Panc1 (cell line): ENCODE measurements around the gene AKAP6. TPM values are rescaled to one million over a fixed set of nuclear protein-coding genes. Genes with fewer than 3 reads are reported as not detected.

ENCODE experiments used
- ATAC-seq: fragments of 200-7000 bp; cut with Tn5 transposase; 2 replicates; pipeline ENCODE4 v1.9.1; 2020; ENCODE audit warnings: mild to moderate bottlenecking, moderate library complexity
- BruUV-seq: library from RNA; stranded (reverse); fragments of 400-500 nt; replicated peaks from 2 replicates; lab custom pipeline; 2021; lab: Mats Ljungman, UMichigan
- CTCF ChIA-PET: fragments of 300-600 bp; sonication (Branson Sonifier 250); formaldehyde crosslinking; loops from one replicate; lab custom pipeline; 2022; ENCODE audit warnings: antibody characterized with exemption; lab: Charles Lee
- POLR2A ChIA-PET: fragments of 300-600 bp; sonication (Branson Sonifier 250); formaldehyde crosslinking; loops from one replicate; lab custom pipeline; 2022; ENCODE audit warnings: antibody characterized with exemption; lab: Charles Lee
- DNase-seq: peaks from one replicate; pipeline ENCODE4 v3.0.0-alpha.2; 2010; ENCODE audit warnings: low read depth, low spot score
- H3K27ac ChIP-seq: 2 replicates; pipeline ENCODE4 v1.5.1; 2011; ENCODE audit warnings: mild to moderate bottlenecking, low read length, inconsistent platforms
- H3K27me3 ChIP-seq: fragments of 200-500 bp; sonication (Bioruptor generic); 2 replicates; pipeline ENCODE4 v1.6.0; 2014; ENCODE audit warnings: low read length, inconsistent platforms; ENCODE audit not compliant: control insufficient read depth, insufficient read depth
- H3K36me3 ChIP-seq: fragments of 200-500 bp; sonication (Bioruptor generic); 2 replicates; pipeline ENCODE4 v1.5.1; 2014; ENCODE audit warnings: inconsistent platforms, mild to moderate bottlenecking, low read length, moderate library complexity; ENCODE audit not compliant: control insufficient read depth, insufficient read depth
- H3K4me1 ChIP-seq: 2 replicates; pipeline ENCODE4 v1.5.1; 2011; ENCODE audit warnings: inconsistent platforms, mild to moderate bottlenecking, low read length, moderate library complexity; ENCODE audit not compliant: control insufficient read depth, insufficient read depth
- H3K4me3 ChIP-seq, 2 experiments: 2 replicates each; pipeline ENCODE4 v1.5.1; 2011 to 2012; ENCODE audit warnings: low read depth in 2 of 2, low read length in 2 of 2, mild to moderate bottlenecking in 2 of 2, inconsistent platforms in 1 of 2, moderate library complexity in 1 of 2
- H3K9me3 ChIP-seq: fragments of 200-500 bp; sonication (Bioruptor generic); 2 replicates; pipeline ENCODE4 v1.5.1; 2014; ENCODE audit warnings: low read depth, mild to moderate bottlenecking, inconsistent platforms, low read length, moderate library complexity; ENCODE audit not compliant: control insufficient read depth, insufficient read depth
- POLR2AphosphoS5 ChIP-seq: IDR thresholded peaks from 2 replicates; pipeline ENCODE4 v1.6.1; 2012; ENCODE audit warnings: mild to moderate bottlenecking, low read depth, low read length, moderate library complexity
- SIN3A ChIP-seq: IDR thresholded peaks from 2 replicates; pipeline ENCODE4 v1.6.1; 2012; ENCODE audit warnings: low read depth, mild to moderate bottlenecking, low read length, moderate library complexity, borderline replicate concordance; ENCODE audit not compliant: insufficient read depth
- TCF7L2 ChIP-seq: IDR thresholded peaks from 2 replicates; pipeline ENCODE4 v1.6.1; 2011; ENCODE audit warnings: mild to moderate bottlenecking, low read depth, low read length, inconsistent platforms
- in situ Hi-C: cut with HindIII; loops from 2 replicates; pipeline ENCODE4 v1.10.0; 2016; ENCODE audit warnings: low sequenced_read_pairs, low pct_unique_long_range_greater_than_20kb
- intact Hi-C: fragments of 100-400 bp; cut with micrococcal nuclease; formaldehyde crosslinking; loops from one replicate; pipeline ENCODE4 v1.10.0; 2022; ENCODE audit not compliant: unreplicated experiment
- total RNA-seq: library from RNA; stranded (reverse); gene quantifications from one replicate; pipeline ENCODE4 v1.2.1, GENCODE V29; 2021; ENCODE audit not compliant: unreplicated experiment
- TF ChIP-seq, protein P1 (sequence below): fragments of 450-650 bp; IDR thresholded peaks from 2 replicates; pipeline ENCODE4 v1.5.1; 2017; ENCODE audit warnings: mild to moderate bottlenecking
- TF ChIP-seq, protein P2 (sequence below), 2 experiments: IDR thresholded peaks; 2 replicates each; pipeline ENCODE4 v1.6.1; 2011 to 2012; ENCODE audit warnings: low read depth in 2 of 2, control low read depth in 1 of 2, low read length in 1 of 2, mild to moderate bottlenecking in 1 of 2, moderate library complexity in 1 of 2; ENCODE audit not compliant: insufficient read depth in 1 of 2

The AKAP6 gene
- total RNA-seq, 1 experiment from 2014 or later, result 0.82 TPM

DNA sequence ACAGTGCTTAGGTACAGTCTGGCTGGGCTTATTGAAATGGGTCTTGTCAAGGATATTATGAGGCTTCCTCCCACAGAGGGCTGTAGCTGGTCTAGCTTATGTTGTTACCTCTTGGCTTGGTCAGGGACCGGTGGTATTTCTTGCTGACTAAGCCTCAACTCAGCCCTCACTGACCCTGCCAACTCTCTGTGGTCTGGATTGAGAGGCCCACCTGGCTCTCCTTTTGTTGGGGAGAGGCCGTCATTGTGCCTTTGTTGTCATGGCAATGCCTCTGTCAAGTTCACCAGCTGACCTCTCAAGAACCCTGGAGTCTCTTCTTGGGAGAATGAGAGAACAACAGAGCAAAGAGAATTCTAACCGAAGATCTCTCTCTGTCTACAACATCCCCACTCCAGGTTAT is 364.0 kb downstream of the AKAP6 start:
- Histone ChIP-seq H3K27me3 (no peaks in the 10 kb centered on the region), H3K36me3 (no peaks in the 10 kb centered on the region), H3K4me1 (no peaks in the 10 kb centered on the region), H3K9me3 (no peaks in the 10 kb centered on the region), H3K4me3 (no peak overlapping the region), H3K27ac (no peak overlapping the region)
- intact Hi-C loops, result no loop called here
- no peak for DNase-seq
- TF ChIP-seq SIN3A (no peak), POLR2AphosphoS5 (no peak), TCF7L2 (no peak)
- TF ChIP-seq, protein P1, sequence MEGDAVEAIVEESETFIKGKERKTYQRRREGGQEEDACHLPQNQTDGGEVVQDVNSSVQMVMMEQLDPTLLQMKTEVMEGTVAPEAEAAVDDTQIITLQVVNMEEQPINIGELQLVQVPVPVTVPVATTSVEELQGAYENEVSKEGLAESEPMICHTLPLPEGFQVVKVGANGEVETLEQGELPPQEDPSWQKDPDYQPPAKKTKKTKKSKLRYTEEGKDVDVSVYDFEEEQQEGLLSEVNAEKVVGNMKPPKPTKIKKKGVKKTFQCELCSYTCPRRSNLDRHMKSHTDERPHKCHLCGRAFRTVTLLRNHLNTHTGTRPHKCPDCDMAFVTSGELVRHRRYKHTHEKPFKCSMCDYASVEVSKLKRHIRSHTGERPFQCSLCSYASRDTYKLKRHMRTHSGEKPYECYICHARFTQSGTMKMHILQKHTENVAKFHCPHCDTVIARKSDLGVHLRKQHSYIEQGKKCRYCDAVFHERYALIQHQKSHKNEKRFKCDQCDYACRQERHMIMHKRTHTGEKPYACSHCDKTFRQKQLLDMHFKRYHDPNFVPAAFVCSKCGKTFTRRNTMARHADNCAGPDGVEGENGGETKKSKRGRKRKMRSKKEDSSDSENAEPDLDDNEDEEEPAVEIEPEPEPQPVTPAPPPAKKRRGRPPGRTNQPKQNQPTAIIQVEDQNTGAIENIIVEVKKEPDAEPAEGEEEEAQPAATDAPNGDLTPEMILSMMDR, result no peak
- TF ChIP-seq, protein P2, sequence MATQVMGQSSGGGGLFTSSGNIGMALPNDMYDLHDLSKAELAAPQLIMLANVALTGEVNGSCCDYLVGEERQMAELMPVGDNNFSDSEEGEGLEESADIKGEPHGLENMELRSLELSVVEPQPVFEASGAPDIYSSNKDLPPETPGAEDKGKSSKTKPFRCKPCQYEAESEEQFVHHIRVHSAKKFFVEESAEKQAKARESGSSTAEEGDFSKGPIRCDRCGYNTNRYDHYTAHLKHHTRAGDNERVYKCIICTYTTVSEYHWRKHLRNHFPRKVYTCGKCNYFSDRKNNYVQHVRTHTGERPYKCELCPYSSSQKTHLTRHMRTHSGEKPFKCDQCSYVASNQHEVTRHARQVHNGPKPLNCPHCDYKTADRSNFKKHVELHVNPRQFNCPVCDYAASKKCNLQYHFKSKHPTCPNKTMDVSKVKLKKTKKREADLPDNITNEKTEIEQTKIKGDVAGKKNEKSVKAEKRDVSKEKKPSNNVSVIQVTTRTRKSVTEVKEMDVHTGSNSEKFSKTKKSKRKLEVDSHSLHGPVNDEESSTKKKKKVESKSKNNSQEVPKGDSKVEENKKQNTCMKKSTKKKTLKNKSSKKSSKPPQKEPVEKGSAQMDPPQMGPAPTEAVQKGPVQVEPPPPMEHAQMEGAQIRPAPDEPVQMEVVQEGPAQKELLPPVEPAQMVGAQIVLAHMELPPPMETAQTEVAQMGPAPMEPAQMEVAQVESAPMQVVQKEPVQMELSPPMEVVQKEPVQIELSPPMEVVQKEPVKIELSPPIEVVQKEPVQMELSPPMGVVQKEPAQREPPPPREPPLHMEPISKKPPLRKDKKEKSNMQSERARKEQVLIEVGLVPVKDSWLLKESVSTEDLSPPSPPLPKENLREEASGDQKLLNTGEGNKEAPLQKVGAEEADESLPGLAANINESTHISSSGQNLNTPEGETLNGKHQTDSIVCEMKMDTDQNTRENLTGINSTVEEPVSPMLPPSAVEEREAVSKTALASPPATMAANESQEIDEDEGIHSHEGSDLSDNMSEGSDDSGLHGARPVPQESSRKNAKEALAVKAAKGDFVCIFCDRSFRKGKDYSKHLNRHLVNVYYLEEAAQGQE (IDR thresholded peaks at IDR 0.05; ENCODE audit: insufficient read depth in 1 of 2, low read depth in 2 of 2, low read length in 1 of 2), result no peak
- BruUV-seq, result no TSS peak
- ATAC-seq, result no peak
- in situ Hi-C loops, result no loop called here
- CTCF ChIA-PET, result no interaction called here
- POLR2A ChIA-PET, result no interaction called here

DNA sequence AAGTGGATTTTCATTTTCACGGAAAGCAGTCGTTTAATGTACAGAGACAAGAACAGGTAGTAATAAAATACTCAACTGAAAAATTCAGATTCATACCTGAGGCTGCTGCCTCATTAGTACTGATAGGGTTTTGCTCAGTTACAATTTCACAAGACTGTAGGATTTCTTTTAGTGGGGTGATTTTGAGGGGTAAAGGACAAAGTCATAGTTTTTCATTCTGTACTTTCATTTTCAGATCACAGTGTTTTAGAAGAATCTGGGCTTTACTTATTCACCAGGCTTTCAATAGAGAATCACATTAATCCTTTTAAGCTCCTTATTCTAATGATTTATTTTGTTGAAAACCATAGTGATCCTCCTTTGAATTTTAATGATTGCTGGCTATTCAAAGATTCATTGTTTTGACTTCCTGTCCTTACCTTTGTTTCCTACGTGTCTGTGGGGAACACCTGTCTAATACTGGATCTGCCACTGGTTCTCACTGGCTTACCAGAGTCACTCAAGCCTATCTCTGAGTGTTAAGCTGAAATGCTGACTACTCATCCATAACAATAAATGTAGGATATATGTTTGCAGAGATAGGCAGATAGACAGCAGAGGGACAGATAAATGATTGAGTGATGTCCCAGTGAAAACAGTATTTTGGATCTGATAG is 365.8 kb downstream of the AKAP6 start:
- POLR2A ChIA-PET, result no interaction called here
- H3K27me3 ChIP-seq, result no peaks in the 10 kb centered on the region
- CTCF ChIA-PET, result no interaction called here
- no peak for TF ChIP-seq POLR2AphosphoS5
- no peak for TF ChIP-seq TCF7L2
- TF ChIP-seq SIN3A, result no peak
- TF ChIP-seq, protein P2 (IDR thresholded peaks at IDR 0.05; ENCODE audit: insufficient read depth in 1 of 2, low read depth in 2 of 2, low read length in 1 of 2), result no peak
- TF ChIP-seq, protein P1, result no peak
- DNase-seq (no peak), ATAC-seq (no peak)
- intact Hi-C loops, result no loop called here
- BruUV-seq, result no TSS peak
- in situ Hi-C loops, result no loop called here
- no peaks in the 10 kb centered on the region for H3K9me3 ChIP-seq
- H3K27ac ChIP-seq, result no peak overlapping the region
- H3K36me3 ChIP-seq, result no peaks in the 10 kb centered on the region
- no peaks in the 10 kb centered on the region for H3K4me1 ChIP-seq
- no peak overlapping the region for H3K4me3 ChIP-seq
